ENCODE measurements around the gene SFXN5.

GRCh38 chr2:72926811-72927465, 144.6 kb downstream of the SFXN5 start:
- TF ChIP-seq ZNF558 (tag by site-specific recombination; IDR thresholded peaks at IDR 0.05) (no peak), ZNF792 (tag by site-specific recombination; IDR thresholded peaks at IDR 0.05) (no peak), CTCF (tag by site-specific recombination; IDR thresholded peaks at IDR 0.05) (no peak), ZNF155 (tag by site-specific recombination; IDR thresholded peaks at IDR 0.05) (no peak), PRDM1 (tag by site-specific recombination; IDR thresholded peaks at IDR 0.05) (no peak), SCRT2 (tag by site-specific recombination; IDR thresholded peaks at IDR 0.05) (no peak), ZNF274 (IDR thresholded peaks at IDR 0.05; ENCODE audit: low read length) (no peak), ZNF274 (tag by site-specific recombination; IDR thresholded peaks at IDR 0.05; ENCODE audit: borderline replicate concordance) (no peak)

Measured in HEK293 (cell line).